Measurements from ENCODE around the gene BAIAP2L1. TPM values are rescaled to one million over a fixed set of nuclear protein-coding genes. Genes with fewer than 3 reads are reported as not detected.
"Not testable (repeated sequence)": the region's sequence is repeated elsewhere in the genome, so short reads cannot be mapped to it uniquely, and the experiment has no call there.

BAIAP2L1 gene
- total and polyA plus RNA-seq, 2 donors, result 3.7 to 4.9 TPM

GRCh38 chr7:98387544-98388226 lies 13.2 kb downstream of the BAIAP2L1 start:
- DNase-seq (ENCODE audit: extremely low spot score), result no peak
- WGBS, result 88% methylated on average over 9 of the region's 9 CpGs
- no peaks in the 10 kb centered on the region for H3K4me1 ChIP-seq (ENCODE audit: insufficient read depth)
- H3K4me3 ChIP-seq (ENCODE audit: low read depth, low read length), result no peak overlapping the region
- no peaks in the 10 kb centered on the region for H3K36me3 ChIP-seq (ENCODE audit: insufficient read depth)
- no peak overlapping the region for H3K27ac ChIP-seq (ENCODE audit: low read depth)

- no peak overlapping the region for H3K27ac ChIP-seq (ENCODE audit: low read depth)
- H3K4me1 ChIP-seq (ENCODE audit: insufficient read depth), result no peaks in the 10 kb centered on the region
- no peaks in the 10 kb centered on the region for H3K36me3 ChIP-seq (ENCODE audit: insufficient read depth)
- DNase-seq (ENCODE audit: extremely low spot score), result no peak
- 86% methylated on average over 8 of the region's 8 CpGs for WGBS
- no peak overlapping the region for H3K4me3 ChIP-seq (ENCODE audit: low read depth, low read length)
These were observed 13.8 kb downstream of the BAIAP2L1 start for GRCh38 chr7:98387131-98387530.

- 86% methylated on average over 4 of the region's 5 CpGs for WGBS
- H3K4me3 ChIP-seq (ENCODE audit: low read depth, low read length); H3K4me1 ChIP-seq (ENCODE audit: insufficient read depth); H3K27ac ChIP-seq (ENCODE audit: low read depth); H3K36me3 ChIP-seq (ENCODE audit: insufficient read depth); DNase-seq (ENCODE audit: extremely low spot score): not testable (repeated sequence)
These were observed 15.4 kb downstream of the BAIAP2L1 start for GRCh38 chr7:98385532-98385931.

- no peak overlapping the region for H3K27ac ChIP-seq (ENCODE audit: low read depth)
- H3K4me3 ChIP-seq (ENCODE audit: low read depth, low read length), result no peak overlapping the region
- WGBS, result 77% methylated on average over 9 of the region's 9 CpGs
- H3K36me3 ChIP-seq (ENCODE audit: insufficient read depth), result no peaks in the 10 kb centered on the region
- DNase-seq (ENCODE audit: extremely low spot score), result no peak
- H3K4me1 ChIP-seq (ENCODE audit: insufficient read depth), result no peaks in the 10 kb centered on the region
These were observed 22.6 kb downstream of the BAIAP2L1 start for GRCh38 chr7:98378210-98378819.

- H3K4me3 ChIP-seq (ENCODE audit: low read depth, low read length), result no peak overlapping the region
- H3K4me1 ChIP-seq (ENCODE audit: insufficient read depth), result no peaks in the 10 kb centered on the region
- no peak overlapping the region for H3K27ac ChIP-seq (ENCODE audit: low read depth)
- DNase-seq (ENCODE audit: extremely low spot score), result no peak
- H3K36me3 ChIP-seq (ENCODE audit: insufficient read depth), result no peaks in the 10 kb centered on the region
- WGBS, result 87% methylated on average over 6 of the region's 6 CpGs
These were observed 24.2 kb downstream of the BAIAP2L1 start for GRCh38 chr7:98376711-98377110.

GRCh38 chr7:98375664-98376063 lies 25.2 kb downstream of the BAIAP2L1 start:
- no peak for DNase-seq (ENCODE audit: extremely low spot score)
- WGBS, result 89% methylated on average over 7 of the region's 7 CpGs
- H3K4me3 ChIP-seq (ENCODE audit: low read depth, low read length), result no peak overlapping the region
- H3K4me1 ChIP-seq (ENCODE audit: insufficient read depth), result no peaks in the 10 kb centered on the region
- no peak overlapping the region for H3K27ac ChIP-seq (ENCODE audit: low read depth)
- H3K36me3 ChIP-seq (ENCODE audit: insufficient read depth), result no peaks in the 10 kb centered on the region

GRCh38 chr7:98374285-98374680 lies 26.6 kb downstream of the BAIAP2L1 start:
- Histone ChIP-seq H3K4me1 (ENCODE audit: insufficient read depth) (no peaks in the 10 kb centered on the region), H3K27ac (ENCODE audit: low read depth) (no peak overlapping the region), H3K4me3 (ENCODE audit: low read depth, low read length) (no peak overlapping the region), H3K36me3 (ENCODE audit: insufficient read depth) (no peaks in the 10 kb centered on the region)
- 92% methylated on average over 3 of the region's 3 CpGs for WGBS
- DNase-seq (ENCODE audit: extremely low spot score), result no peak

- Histone ChIP-seq H3K4me3 (ENCODE audit: low read depth, low read length) (no peak overlapping the region), H3K4me1 (ENCODE audit: insufficient read depth) (no peaks in the 10 kb centered on the region), H3K27ac (ENCODE audit: low read depth) (no peak overlapping the region), H3K36me3 (ENCODE audit: insufficient read depth) (no peaks in the 10 kb centered on the region)
- WGBS, result 89% methylated on average over 3 of the region's 3 CpGs
- no peak for DNase-seq (ENCODE audit: extremely low spot score)
These were observed 27.9 kb downstream of the BAIAP2L1 start for GRCh38 chr7:98372993-98373392.

GRCh38 chr7:98369726-98370125 lies 31.2 kb downstream of the BAIAP2L1 start:
- no peak for DNase-seq (ENCODE audit: extremely low spot score)
- Histone ChIP-seq H3K36me3 (ENCODE audit: insufficient read depth) (no peaks in the 10 kb centered on the region), H3K4me1 (ENCODE audit: insufficient read depth) (no peaks in the 10 kb centered on the region), H3K27ac (ENCODE audit: low read depth) (no peak overlapping the region), H3K4me3 (ENCODE audit: low read depth, low read length) (no peak overlapping the region)
- 92% methylated on average over 7 of the region's 7 CpGs for WGBS

- no peaks in the 10 kb centered on the region for H3K36me3 ChIP-seq (ENCODE audit: insufficient read depth)
- H3K4me3 ChIP-seq (ENCODE audit: low read depth, low read length), result no peak overlapping the region
- no peak overlapping the region for H3K27ac ChIP-seq (ENCODE audit: low read depth)
- no peaks in the 10 kb centered on the region for H3K4me1 ChIP-seq (ENCODE audit: insufficient read depth)
- DNase-seq (ENCODE audit: extremely low spot score), result no peak
- 33% methylated on average over 8 of the region's 8 CpGs for WGBS
These were observed 32.2 kb downstream of the BAIAP2L1 start for GRCh38 chr7:98368716-98369115.

GRCh38 chr7:98366562-98366938 lies 34.3 kb downstream of the BAIAP2L1 start:
- 86% methylated on average over 6 of the region's 6 CpGs for WGBS
- no peak for DNase-seq (ENCODE audit: extremely low spot score)
- no peak overlapping the region for H3K4me3 ChIP-seq (ENCODE audit: low read depth, low read length)
- no peaks in the 10 kb centered on the region for H3K36me3 ChIP-seq (ENCODE audit: insufficient read depth)
- no peaks in the 10 kb centered on the region for H3K4me1 ChIP-seq (ENCODE audit: insufficient read depth)
- no peak overlapping the region for H3K27ac ChIP-seq (ENCODE audit: low read depth)

- H3K4me1 ChIP-seq (ENCODE audit: insufficient read depth), result no peaks in the 10 kb centered on the region
- no peak overlapping the region for H3K27ac ChIP-seq (ENCODE audit: low read depth)
- WGBS, result 76% methylated on average over 11 of the region's 11 CpGs
- no peaks in the 10 kb centered on the region for H3K36me3 ChIP-seq (ENCODE audit: insufficient read depth)
- H3K4me3 ChIP-seq (ENCODE audit: low read depth, low read length), result no peak overlapping the region
- no peak for DNase-seq (ENCODE audit: extremely low spot score)
These were observed 34.9 kb downstream of the BAIAP2L1 start for GRCh38 chr7:98365863-98366561.

- Histone ChIP-seq H3K4me1 (ENCODE audit: insufficient read depth) (no peaks in the 10 kb centered on the region), H3K36me3 (ENCODE audit: insufficient read depth) (no peaks in the 10 kb centered on the region), H3K27ac (ENCODE audit: low read depth) (no peak overlapping the region), H3K4me3 (ENCODE audit: low read depth, low read length) (no peak overlapping the region)
- 92% methylated on average over 8 of the region's 8 CpGs for WGBS
- DNase-seq (ENCODE audit: extremely low spot score), result no peak
These were observed 36.7 kb downstream of the BAIAP2L1 start for GRCh38 chr7:98364220-98364619.

- 90% methylated on average over 4 of the region's 4 CpGs for WGBS
- Histone ChIP-seq H3K4me1 (ENCODE audit: insufficient read depth) (no peaks in the 10 kb centered on the region), H3K27ac (ENCODE audit: low read depth) (no peak overlapping the region), H3K4me3 (ENCODE audit: low read depth, low read length) (no peak overlapping the region), H3K36me3 (ENCODE audit: insufficient read depth) (no peaks in the 10 kb centered on the region)
- DNase-seq (ENCODE audit: extremely low spot score), result no peak
These were observed 38.4 kb downstream of the BAIAP2L1 start for GRCh38 chr7:98362517-98362916.
